Measurements from ENCODE around the gene LIN7B. TPM values are rescaled to one million over a fixed set of nuclear protein-coding genes. Genes with fewer than 3 reads are reported as not detected.
A peak's percentile ranks its signal among the peaks of the same experiment; 100 is the strongest.

Gene LIN7B
- total and polyA plus RNA-seq, 2 of the 13 experiments (the other 11 are each of a cell fraction or from before 2014, with no cell fraction given): 5.3 to 7.6 TPM

DNA sequence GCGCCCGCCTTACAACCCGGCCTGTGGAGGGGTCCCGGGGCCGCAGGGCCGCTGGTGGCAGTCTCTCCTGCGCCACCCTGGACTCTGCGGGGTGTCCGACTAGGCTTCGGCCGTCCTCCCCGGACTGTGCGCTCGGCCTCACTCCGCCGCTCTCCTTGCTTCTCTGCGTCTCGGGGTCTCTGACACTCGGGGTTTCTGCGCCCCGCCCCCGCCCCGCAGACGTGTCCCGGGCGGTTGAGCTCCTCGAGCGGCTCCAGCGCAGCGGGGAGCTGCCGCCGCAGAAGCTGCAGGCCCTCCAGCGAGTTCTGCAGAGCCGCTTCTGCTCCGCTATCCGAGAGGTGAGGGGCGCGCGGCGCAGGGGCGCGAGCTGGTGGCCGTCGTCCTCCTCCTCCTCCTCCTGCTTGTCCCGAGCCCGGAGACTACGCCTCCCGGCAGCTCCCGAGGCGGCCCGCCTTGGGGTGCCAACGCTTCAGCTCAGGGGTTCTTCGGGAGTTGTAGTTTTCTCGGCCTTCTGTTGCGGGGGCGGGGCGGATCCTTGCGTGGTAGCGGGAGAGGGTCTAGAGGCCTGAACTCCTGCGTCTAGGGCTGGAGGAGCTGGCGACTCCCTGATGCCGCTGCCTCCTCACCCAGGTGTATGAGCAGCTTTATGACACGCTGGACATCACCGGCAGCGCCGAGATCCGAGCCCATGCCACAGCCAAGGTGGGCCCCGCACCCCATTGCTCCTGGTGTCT lies 627 bp downstream of the LIN7B start (continued):
- no peak for TF ChIP-seq ZBTB8A (CRISPR knock-in tag; IDR thresholded peaks at IDR 0.05; ENCODE audit: borderline replicate concordance, low read depth)
- TF ChIP-seq, protein P1, sequence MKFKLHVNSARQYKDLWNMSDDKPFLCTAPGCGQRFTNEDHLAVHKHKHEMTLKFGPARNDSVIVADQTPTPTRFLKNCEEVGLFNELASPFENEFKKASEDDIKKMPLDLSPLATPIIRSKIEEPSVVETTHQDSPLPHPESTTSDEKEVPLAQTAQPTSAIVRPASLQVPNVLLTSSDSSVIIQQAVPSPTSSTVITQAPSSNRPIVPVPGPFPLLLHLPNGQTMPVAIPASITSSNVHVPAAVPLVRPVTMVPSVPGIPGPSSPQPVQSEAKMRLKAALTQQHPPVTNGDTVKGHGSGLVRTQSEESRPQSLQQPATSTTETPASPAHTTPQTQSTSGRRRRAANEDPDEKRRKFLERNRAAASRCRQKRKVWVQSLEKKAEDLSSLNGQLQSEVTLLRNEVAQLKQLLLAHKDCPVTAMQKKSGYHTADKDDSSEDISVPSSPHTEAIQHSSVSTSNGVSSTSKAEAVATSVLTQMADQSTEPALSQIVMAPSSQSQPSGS (CRISPR knock-in tag; IDR thresholded peaks at IDR 0.05): peak; percentile 39; the same call in 1 of the 2 replicates
- no peak for TF ChIP-seq KDM1A (CRISPR knock-in tag; IDR thresholded peaks at IDR 0.05)
- no peak for TF ChIP-seq CCDC6 (CRISPR knock-in tag; IDR thresholded peaks at IDR 0.05)
- no peak for TF ChIP-seq LCORL (IDR thresholded peaks at IDR 0.05)
- TF ChIP-seq LCORL (CRISPR knock-in tag; IDR thresholded peaks at IDR 0.05): peak; percentile 64; the same call in 1 of the 2 replicates
- no peak for TF ChIP-seq SOX6 (IDR thresholded peaks at IDR 0.05)
- no peak; the same call in 1 of the 2 replicates for TF ChIP-seq SOX6 (CRISPR knock-in tag; IDR thresholded peaks at IDR 0.05)
- TF ChIP-seq ZNF143 (CRISPR knock-in tag; IDR thresholded peaks at IDR 0.05): peak; percentile 87
- TF ChIP-seq, protein P2, sequence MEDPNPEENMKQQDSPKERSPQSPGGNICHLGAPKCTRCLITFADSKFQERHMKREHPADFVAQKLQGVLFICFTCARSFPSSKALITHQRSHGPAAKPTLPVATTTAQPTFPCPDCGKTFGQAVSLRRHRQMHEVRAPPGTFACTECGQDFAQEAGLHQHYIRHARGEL (CRISPR knock-in tag; IDR thresholded peaks at IDR 0.05): no peak
- no peak for TF ChIP-seq SMYD3 (CRISPR knock-in tag; IDR thresholded peaks at IDR 0.05)
- TF ChIP-seq, protein P3, sequence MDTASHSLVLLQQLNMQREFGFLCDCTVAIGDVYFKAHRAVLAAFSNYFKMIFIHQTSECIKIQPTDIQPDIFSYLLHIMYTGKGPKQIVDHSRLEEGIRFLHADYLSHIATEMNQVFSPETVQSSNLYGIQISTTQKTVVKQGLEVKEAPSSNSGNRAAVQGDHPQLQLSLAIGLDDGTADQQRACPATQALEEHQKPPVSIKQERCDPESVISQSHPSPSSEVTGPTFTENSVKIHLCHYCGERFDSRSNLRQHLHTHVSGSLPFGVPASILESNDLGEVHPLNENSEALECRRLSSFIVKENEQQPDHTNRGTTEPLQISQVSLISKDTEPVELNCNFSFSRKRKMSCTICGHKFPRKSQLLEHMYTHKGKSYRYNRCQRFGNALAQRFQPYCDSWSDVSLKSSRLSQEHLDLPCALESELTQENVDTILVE (CRISPR knock-in tag; IDR thresholded peaks at IDR 0.05): no peak
- no peak for TF ChIP-seq ONECUT2 (CRISPR knock-in tag; IDR thresholded peaks at IDR 0.05)
- TF ChIP-seq HCFC1 (IDR thresholded peaks at IDR 0.05; ENCODE audit: low read depth, low read length): peak; percentile 56; the same call in 1 of the 2 replicates
- no peak for TF ChIP-seq ZMAT3 (CRISPR knock-in tag; conservative IDR thresholded peaks at IDR 0.05)
- TF ChIP-seq KLF6 (CRISPR knock-in tag; IDR thresholded peaks at IDR 0.05): no peak
- TF ChIP-seq, protein P4, sequence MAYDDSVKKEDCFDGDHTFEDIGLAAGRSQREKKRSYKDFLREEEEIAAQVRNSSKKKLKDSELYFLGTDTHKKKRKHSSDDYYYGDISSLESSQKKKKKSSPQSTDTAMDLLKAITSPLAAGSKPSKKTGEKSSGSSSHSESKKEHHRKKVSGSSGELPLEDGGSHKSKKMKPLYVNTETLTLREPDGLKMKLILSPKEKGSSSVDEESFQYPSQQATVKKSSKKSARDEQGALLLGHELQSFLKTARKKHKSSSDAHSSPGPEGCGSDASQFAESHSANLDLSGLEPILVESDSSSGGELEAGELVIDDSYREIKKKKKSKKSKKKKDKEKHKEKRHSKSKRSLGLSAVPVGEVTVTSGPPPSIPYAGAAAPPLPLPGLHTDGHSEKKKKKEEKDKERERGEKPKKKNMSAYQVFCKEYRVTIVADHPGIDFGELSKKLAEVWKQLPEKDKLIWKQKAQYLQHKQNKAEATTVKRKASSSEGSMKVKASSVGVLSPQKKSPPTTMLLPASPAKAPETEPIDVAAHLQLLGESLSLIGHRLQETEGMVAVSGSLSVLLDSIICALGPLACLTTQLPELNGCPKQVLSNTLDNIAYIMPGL (CRISPR knock-in tag; IDR thresholded peaks at IDR 0.05; ENCODE audit: borderline replicate concordance in 1 of 2, low read depth in 1 of 2): peak; percentile 28 to 40; a peak in 2 of 4 replicates
- TF ChIP-seq ZFY (CRISPR knock-in tag; IDR thresholded peaks at IDR 0.05): no peak; the same call in 1 of the 2 replicates
- TF ChIP-seq ZNF263 (CRISPR knock-in tag; IDR thresholded peaks at IDR 0.05): peak; percentile 66; the same call in 1 of the 2 replicates
- TF ChIP-seq, protein P5, sequence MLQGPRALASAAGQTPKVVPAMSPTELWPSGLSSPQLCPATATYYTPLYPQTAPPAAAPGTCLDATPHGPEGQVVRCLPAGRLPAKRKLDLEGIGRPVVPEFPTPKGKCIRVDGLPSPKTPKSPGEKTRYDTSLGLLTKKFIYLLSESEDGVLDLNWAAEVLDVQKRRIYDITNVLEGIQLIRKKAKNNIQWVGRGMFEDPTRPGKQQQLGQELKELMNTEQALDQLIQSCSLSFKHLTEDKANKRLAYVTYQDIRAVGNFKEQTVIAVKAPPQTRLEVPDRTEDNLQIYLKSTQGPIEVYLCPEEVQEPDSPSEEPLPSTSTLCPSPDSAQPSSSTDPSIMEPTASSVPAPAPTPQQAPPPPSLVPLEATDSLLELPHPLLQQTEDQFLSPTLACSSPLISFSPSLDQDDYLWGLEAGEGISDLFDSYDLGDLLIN (CRISPR knock-in tag; IDR thresholded peaks at IDR 0.05; ENCODE audit: borderline replicate concordance): no peak
- TF ChIP-seq, protein P6, sequence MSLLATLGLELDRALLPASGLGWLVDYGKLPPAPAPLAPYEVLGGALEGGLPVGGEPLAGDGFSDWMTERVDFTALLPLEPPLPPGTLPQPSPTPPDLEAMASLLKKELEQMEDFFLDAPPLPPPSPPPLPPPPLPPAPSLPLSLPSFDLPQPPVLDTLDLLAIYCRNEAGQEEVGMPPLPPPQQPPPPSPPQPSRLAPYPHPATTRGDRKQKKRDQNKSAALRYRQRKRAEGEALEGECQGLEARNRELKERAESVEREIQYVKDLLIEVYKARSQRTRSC (CRISPR knock-in tag; IDR thresholded peaks at IDR 0.05; ENCODE audit: low read depth): no peak
- TF ChIP-seq, protein P7, sequence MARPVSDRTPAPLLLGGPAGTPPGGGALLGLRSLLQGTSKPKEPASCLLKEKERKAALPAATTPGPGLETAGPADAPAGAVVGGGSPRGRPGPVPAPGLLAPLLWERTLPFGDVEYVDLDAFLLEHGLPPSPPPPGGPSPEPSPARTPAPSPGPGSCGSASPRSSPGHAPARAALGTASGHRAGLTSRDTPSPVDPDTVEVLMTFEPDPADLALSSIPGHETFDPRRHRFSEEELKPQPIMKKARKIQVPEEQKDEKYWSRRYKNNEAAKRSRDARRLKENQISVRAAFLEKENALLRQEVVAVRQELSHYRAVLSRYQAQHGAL (CRISPR knock-in tag; IDR thresholded peaks at IDR 0.05; ENCODE audit: not compliant biosample characterization): no peak

Data from HepG2 (cell line).